Femur (tissue), 1 donor: ENCODE results near the gene LEAP2.
"Not testable (repeated sequence)": the region's sequence is repeated elsewhere in the genome, so short reads cannot be mapped to it uniquely, and the experiment has no call there.

Source experiments
- DNase-seq: peaks from one replicate; pipeline ENCODE4 v3.0.0-alpha.2; 2017

The LEAP2 gene

DNA sequence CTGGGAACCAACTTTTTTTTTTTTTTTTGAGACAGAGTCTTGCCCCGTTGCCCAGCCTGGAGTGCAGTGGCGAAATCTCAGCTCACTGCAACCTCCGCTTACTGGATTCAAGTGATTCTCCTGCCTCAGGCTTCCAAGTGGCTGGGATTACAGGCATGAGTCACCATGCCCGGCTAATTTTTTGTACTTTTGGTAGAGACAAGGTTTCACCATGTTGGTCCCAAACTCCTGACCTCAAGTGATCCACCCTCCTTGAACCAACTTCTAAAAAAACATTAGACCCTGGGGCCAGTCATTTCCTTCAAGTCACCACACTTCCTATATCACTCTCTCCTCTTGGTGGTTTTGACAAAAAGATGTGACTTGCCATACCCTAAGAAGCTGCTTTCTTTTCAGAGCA lies 32.2 kb upstream of the LEAP2 start:
- no peak for DNase-seq

DNA sequence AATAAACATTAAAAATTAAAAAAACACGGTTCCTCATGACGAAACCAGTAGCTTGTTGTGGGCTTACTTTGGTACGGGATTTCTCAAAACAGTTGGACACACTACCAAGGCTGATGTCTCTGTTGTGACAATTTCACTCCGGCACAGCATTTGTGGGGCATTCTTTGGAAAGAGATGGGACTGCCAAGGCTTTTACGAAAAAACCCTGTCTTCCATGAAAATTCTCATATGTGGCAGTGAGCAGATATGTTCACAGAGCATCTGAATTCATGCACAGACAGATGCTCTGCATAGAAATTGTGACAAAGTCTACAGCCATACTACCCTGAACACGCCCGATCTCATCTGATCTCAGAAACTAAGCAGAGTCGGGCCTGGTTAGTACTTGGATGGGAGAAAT lies 25.2 kb upstream of the LEAP2 start:
- DNase-seq = no peak

DNA sequence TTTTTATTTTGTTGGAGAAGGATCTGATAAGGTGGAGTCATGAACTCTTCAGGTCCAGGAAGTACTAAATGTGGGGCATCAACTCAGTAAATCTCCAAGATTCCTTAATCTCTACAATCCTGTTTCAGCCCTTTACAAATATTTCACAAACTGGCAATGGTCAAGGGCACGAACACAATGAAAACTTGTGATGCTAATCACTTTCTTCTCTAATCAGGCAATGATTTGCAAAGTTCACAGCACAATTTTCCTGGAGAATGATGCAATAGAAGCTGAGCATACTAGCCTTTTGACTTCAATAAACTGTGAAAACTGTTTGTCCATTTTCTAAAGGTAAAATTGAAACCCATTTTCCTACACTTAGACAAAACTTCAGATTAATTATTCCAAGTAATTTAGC lies 24.1 kb upstream of the LEAP2 start:
- no peak for DNase-seq

DNA sequence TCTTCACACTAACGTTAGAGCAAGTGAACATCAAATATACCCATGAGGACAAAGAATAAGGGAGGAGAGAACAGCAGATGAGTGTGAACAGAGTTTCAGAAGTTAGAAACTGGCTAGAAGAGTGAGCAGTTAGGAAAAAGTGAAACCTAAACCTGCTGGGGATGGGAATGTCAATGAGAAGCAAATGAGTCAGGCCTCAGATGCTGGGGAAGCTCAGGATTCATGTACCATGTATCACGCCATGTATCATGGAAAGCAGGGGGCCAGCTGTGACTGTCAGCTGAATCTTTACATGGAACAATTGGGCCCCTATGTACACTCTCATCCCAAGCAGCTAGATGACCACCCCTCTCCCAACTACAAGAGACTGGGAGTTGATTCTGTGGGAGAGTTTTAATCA lies 23.4 kb upstream of the LEAP2 start:
- no peak for DNase-seq

DNA sequence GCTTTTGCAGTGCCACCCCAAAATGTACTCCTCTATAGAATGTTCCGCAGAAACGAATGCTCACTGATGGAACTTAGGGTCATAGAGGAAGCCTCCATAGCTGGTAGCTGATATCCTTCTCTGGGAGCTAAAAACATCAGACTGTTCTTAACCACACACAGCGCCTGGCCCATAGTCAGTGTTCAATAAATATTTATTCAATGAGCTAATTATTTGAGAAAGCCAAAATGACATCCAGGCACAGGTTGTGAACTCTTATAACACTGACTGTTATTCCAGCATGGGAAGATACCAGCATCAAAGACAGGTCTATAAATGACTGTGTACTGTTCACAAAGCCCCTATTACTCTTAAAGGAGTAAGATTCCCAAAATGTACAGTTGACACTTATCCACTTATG lies 20.1 kb upstream of the LEAP2 start:
- no peak for DNase-seq

DNA sequence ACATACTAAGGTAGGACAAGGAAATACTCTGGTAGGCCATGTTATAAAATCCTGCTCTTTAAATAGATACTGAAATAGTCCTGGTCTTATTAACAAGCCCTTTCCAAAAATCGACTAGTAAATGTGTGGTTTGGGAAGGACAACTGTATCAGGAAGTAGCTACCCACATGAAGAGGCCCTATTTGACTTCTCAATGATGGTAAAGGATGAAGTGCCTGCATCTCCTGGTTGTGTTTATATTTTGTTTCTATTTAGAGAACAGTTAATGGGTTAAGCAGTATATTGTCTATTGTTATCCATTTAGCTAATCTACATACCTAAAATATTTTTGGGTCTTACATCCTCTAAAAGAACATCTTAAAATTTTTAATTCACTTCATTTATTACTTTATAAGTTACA lies 19.7 kb upstream of the LEAP2 start:
- no peak for DNase-seq

DNA sequence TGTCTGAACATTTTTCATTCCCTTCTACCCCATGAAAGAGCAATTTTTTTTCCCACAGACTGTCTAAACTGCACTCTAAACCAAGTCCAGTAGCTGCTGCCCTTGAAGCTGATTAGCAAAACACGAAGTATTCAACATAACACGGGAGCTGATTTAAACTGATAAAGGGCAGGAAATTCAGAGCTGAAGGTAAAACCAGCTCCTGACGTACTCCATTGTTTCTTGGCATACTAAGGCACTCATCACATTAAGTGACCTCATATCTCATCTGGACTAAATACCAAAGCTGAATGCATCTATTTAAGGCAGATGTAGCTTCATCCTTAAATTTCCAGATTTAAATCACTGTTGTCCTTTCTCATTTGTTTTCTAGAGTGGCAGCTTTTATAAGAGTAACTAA lies 19.2 kb upstream of the LEAP2 start:
- no peak for DNase-seq

DNA sequence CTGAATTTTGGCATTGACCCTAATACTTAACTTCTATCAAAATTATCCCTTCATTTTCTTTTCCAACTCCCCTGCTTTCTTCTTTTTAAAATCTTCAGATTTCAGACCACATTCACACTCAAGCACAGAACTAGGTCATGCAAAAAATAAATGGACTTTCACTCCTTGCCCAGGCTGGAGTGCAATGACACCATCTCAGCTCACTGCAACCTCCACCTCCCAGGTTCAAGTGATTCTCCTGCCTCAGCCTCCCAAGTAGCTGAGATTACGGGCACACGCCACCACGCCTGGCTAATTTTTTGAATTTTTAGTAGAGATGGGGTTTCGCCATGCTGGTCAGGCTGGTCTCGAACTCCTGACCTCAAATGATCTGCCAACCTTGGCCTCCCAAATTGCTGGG lies 18.5 kb upstream of the LEAP2 start:
- not testable (repeated sequence) for DNase-seq

DNA sequence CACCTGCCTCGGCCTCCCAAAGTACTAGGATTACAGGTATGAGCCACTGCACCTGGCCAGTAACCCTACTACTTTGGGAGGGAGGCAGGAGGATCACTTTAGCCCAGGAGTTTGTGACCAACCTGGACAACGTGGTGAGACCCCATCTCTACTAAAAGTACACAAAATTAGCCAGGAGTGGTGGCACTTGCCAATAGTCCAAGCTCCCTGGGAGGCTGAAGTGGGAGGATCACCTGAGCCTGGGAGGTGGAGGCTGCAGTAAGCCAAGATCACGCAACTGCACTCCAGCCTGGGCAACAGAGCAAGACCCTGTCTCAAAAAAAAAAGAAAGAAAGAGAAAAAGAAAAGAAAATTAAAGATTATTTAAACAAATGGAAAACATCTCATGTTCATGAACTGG lies 17.5 kb upstream of the LEAP2 start:
- no peak for DNase-seq

DNA sequence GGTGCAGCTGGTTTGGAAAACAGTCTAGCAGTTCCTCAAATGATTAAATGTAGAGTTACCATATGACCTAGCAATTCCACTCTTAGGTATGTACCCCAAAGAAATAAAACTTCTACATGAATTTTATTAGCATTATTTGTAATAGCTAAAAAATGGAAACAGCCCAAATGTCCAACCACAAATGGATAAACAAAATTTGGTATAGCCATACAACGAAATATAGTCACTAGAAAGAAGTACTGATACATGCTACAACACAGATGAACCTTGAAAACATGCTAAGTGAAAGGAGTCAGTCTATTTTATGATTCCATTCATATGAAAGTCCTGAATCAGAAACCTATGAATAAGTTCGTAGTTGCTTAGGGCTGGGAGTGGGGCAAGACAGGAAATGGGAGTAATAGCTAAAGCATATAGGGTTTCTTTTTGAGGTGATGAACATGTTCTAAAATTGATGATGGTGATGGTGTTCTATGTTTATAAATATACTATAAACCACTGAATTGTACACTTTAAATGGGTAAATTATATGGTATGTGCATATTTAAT lies 13.5 kb upstream of the LEAP2 start:
- no peak for DNase-seq

DNA sequence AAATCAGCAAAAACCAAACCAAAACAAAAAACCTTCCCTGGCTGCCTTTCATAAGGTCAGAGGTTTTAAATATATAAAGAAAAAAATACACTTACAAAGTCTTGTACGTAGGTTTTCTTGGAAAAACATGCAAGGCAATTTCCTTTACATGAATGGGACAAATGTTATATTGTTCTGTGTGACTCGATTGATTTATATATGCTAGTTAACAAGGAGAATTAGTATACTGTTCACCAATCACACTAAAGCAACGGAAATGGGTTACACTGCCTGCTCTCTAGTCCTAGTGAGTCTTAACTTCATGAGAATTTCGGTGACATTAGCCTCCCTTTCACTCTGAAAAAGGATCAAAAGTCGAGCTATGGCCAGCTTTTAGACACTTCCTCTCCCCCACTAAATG lies 12.7 kb upstream of the LEAP2 start:
- DNase-seq = no peak

DNA sequence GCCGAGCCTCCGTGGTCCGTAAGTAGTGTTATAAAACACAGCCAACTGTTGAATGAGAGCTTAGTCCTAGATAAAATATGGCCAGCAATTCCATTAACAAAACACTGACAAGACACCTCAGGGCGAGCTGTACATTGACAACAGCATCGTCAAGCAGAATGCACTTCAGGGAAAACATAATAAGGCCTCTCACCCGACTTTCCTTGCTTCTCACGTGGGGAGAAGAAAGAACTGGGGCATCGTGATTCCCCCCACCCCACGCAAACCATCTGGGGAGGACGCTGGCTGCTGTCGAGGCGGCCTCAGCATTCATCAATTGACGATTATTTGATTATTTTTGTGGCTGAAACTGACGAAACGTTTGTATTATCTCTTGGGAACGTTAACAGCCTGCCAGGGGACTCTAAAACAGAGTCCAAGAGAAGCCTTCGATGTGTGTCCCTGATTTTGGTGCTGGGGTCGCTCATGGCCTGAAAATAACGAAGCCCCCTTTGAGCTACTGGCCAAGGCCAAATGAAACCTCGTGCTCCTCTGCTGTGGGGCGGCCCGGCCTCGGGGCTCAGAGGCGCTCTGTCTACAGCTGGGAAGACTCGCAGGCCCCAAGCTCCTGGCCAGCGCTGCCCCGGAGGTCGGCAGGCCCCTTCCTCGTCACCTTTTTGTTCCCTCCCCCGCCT lies 7.7 kb upstream of the LEAP2 start:
- DNase-seq = no peak

DNA sequence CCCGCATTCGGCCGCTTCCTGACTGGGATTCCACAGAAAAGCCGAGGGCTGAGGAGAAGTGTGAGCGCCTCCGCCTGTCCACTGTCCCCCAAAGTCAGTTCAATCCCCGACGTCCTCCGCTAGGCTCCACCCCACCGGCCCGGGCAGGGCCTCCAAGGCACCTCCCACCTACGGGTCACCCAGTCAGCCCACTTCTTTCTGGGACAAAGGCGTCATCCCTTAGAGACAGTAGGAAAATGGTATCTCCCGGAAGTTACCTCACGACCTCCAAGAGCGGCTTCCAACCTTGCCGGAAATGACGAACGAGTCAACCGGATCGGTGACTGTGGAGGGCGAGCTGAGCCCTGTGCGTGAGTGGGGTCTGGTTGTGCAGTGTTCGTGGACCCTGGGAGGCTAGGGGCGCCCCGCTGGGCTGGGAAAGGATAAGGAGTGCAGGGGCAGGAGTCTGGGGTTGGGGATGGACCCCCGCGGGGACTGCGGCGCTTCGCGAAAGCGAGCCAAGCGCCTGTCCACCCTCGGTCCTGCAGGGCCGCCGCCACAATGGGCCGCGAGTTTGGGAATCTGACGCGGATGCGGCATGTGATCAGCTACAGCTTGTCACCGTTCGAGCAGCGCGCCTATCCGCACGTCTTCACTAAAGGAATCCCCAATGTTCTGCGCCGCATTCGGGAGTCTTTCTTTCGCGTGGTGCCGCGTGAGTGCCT lies 7.0 kb upstream of the LEAP2 start, which contains the start of the genes GDF9 and UQCRQ:
TSS of gene GDF9 (minus strand) at position 128 of the 704 bp plus-strand sequence. CDS start 1,936 bp downstream, outside the sequence.
TSS of gene UQCRQ (plus strand) at position 301 of the 704 bp plus-strand sequence. CDS start at position 541, 240 bp downstream.
- DNase-seq = peak; percentile 98

DNA sequence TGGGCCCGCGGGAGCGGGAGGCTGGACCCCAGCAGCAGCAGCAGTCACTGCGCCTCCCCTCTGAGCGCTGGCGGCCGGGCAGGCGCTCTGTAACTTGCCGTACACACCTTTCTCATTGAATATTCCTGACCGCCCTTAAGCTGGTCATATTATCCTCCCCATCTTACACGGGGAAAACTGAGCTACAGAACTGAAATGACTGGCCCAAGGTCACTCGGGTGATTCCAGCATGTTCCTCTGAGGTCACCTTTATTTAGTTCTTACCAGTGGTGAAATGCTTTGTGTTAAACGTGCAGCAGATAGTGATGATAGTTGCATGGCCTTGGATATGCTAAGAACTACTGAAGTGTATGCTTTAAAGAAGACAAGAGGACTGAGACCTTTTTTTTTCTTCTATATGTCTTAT lies 6.4 kb upstream of the LEAP2 start:
- DNase-seq = no peak

DNA sequence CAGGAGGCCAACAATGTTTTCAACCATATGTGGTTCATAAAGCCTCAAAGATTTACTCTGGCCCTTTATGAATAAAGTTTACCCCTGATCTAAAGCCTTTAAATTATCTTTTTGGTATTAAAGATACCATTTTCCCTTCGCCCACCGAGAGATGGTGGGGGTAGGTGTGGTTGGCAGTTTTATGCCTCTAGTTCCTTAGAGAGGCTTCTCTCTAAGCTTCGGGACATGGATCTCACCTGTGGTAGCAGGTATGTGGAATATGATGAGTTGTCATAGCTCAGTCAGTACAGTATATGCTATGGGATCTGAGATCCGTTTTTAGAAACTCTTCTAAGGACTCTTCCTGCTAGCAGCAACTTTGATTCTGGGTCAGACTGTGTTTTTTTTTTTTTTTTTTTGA lies 4.7 kb upstream of the LEAP2 start:
- DNase-seq = no peak

DNA sequence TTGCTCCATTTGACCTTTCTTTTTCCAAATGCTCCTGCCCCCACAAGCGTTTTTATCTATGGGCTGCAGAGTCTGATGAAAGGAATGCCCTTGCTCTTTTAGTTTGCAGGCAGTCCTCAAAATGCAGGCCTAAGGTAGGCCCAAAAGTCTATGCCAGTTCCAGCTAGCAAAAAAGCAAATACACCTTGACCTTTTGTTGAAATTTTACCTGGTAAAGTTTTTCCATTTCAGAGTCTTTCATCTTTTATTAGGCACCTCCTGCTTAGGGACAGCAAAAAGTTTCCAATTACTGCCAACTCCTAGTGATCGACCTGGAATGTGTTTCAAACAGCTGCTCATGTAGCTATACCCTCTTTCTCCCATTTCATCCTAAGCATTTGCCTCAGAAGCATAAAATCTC lies 2.7 kb upstream of the LEAP2 start:
- DNase-seq = no peak

DNA sequence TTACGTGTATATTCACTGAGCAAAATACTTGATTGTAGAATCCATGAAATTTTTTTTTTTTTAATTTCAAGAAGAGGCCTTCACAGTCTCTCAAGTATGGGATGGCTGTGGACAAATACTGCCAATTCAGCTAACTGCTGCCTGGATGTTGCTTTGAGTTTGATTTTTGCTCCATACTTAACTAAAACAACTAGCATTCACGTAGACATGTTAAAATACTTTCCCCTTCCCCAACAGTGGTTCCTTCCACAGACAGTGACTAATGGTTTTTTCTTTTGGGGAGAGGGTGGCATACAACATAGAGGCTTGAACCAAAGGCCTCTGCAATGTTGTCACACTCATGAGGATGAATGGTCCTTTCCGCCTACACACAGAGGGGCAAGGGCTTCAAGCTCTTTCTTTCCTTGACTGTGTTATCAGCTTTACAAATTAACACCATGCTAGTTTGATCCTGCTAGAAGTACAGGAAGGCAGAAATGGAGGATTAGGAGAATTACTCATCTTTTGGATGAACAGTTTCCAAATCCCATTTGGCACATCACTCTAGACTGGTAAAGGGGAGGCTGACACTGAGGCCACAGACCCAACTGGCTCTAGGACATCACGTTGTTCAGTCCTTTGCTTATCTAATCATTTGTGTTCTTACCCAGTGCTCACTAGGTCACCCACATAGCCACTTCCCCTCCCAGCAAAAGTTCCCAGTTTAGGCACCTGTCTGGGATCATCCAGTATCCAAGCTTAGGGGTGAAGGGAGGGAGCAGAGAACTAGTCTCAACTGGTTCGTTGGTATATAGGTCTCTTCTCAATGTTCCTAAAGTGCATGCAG lies 1.8 kb upstream of the LEAP2 start:
- DNase-seq = no peak

DNA sequence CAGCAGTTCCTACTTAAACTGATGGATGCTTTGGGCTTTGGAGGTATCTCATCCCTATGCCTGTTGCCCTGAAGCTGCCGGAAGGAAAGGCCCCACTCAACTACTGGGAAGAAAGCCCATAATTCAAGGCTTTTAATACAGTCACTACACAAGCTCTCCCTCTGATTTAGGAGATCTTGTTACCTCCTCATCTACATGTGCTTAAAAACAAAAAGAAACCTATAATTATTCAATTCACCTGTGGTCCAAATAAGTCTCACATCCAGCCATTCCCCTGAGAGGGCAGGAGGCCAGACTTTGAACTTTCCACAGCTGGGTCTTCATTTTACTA lies 715 bp upstream of the LEAP2 start:
- no peak for DNase-seq

DNA sequence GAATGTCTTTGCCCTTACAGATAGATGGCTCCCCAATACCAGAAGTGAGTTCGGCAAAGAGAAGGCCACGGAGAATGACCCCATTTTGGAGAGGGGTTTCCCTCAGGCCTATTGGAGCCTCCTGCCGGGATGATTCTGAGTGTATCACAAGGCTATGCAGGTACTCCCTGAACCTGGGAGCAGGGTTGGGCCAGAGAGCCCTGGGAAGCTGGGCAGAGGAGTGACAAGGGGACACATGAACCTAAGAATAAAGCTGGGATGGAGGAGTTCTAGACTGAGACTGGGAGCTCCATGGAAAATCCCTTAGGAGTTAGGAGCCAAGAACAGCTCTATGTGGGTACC lies 433 bp downstream of the LEAP2 start:
- no peak for DNase-seq

DNA sequence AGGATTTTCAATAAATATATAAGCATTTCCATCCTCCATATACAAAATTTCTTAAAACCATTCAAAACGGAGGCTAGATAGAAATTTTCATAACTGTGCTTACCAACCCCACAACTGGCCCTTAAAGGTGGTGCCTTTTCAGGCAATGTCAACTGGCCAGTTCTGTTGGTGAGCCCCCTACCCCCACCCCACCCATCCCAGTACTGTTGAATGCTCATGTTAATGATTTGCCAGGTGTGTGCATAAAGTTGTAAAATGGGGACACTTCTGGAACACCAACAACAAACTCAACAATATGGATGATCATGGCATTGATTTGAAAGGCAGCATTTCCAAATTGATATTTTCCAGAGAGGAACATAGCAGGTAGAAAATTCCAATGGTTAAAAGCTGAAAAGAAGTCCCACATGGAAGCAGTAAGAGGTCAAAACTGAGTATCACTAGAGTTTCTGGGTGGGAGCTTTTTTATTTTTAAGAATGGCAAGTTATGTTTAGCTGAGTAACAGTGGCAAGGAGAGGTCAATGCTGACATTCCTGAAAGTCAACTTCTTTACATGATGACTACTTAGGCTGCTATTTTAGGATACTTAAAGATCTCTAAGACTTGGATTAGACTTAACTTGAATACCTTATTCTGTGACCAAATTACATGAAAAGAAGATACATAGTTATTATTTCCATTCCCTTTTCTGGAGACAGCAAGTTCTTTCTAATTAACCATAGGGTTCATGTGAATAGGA lies 2.7 kb downstream of the LEAP2 start:
- no peak for DNase-seq

DNA sequence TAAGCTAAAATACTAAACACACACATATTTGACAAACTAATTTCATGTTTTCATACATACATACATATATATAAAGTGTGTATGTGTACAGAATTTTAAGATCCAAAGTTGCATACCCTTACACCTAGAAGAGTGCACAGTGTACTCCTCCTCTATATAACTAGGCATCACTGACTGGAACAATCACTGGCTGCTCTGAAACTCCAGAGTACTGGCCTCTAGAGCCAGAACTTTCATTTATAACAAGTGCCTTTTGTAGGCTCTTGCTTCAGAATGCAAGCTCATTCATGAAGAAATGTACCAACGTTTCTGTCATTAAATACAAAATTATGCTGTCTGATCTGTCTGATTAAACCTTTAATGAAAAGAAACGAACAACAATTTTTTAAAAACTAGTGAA lies 4.0 kb downstream of the LEAP2 start:
- no peak for DNase-seq

DNA sequence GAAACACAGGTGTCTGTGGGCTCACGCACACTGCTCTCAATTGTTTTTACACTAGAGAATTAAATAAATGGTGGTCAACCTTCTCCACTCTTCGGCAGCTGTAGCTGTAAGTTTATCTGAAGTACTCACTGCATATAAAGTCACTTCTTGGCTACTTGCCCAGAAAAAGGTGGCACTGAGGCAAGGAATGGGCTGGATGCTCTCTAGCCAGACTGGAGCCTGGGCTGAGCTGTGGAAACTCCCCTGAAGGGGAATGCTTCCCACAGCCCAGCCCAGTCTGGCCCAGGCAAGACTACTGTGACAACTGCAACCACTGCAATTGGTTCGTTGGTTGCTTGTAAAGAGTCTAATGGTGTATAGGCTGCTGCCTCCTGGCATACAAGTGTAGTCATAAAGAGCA lies 4.5 kb downstream of the LEAP2 start:
- peak; percentile 30 for DNase-seq

DNA sequence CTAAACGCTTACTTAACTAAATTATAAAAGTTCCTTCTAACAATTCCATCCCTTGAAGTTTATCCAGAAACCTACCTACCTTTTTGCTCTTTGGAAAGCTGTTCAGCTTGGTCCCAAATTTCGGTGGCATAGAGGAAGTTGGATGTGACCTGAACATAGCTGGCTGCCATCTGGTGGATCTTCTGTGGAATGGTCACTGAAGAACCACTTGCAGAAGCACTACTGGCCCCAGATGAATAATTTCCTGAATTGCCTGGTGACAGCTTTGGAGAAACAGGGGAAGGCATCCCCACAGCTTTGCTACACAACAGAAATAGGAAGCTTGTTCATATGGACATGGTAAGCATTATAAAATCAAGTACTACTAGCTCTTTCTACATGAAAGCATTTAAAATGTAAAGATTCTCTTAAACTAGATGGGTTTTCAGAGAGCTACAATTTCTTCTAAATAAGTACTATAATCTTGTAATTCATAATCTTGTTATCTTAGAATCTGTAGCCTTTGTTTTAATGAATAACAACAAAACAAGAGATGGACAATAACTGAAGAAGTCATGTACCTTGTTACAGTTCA lies 9.9 kb downstream of the LEAP2 start:
- DNase-seq = peak; percentile 41
